Parathyroid adenoma (tissue), 2 donors: ENCODE results near the gene GNB1.

Source experiments
- H2AFZ ChIP-seq: fragments of 300-600 bp; sonication (generic); one replicate; pipeline ENCODE4 v1.7.0; 2017; ENCODE audit warnings: antibody characterized with exemption, mild to moderate bottlenecking
- H3K27ac ChIP-seq: fragments of 300-600 bp; sonication (generic); one replicate; pipeline ENCODE4 v1.7.0; 2017
- H3K27me3 ChIP-seq: fragments of 300-600 bp; sonication (generic); one replicate; pipeline ENCODE4 v1.7.0; 2017; ENCODE audit warnings: low read length; ENCODE audit not compliant: control insufficient read depth, insufficient read depth
- H3K36me3 ChIP-seq: fragments of 300-600 bp; sonication (generic); one replicate; pipeline ENCODE4 v1.7.0; 2017; ENCODE audit warnings: low read length; ENCODE audit not compliant: control insufficient read depth, insufficient read depth
- H3K4me1 ChIP-seq: fragments of 300-600 bp; sonication (generic); one replicate; pipeline ENCODE4 v1.7.0; 2017; ENCODE audit warnings: control low read depth
- H3K4me2 ChIP-seq: fragments of 300-600 bp; sonication (generic); one replicate; pipeline ENCODE4 v1.7.0; 2017; ENCODE audit warnings: low read length
- H3K4me3 ChIP-seq: fragments of 300-600 bp; sonication (generic); one replicate; pipeline ENCODE4 v1.7.0; 2017; ENCODE audit warnings: low read depth, low read length
- H3K79me2 ChIP-seq: fragments of 300-600 bp; sonication (generic); one replicate; pipeline ENCODE4 v1.7.0; 2017; ENCODE audit warnings: control low read depth
- H3K9ac ChIP-seq: fragments of 300-600 bp; sonication (generic); one replicate; pipeline ENCODE4 v1.7.0; 2017; ENCODE audit warnings: mild to moderate bottlenecking
- H3K9me3 ChIP-seq: fragments of 300-600 bp; sonication (generic); one replicate; pipeline ENCODE4 v1.7.0; 2017; ENCODE audit warnings: low read length; ENCODE audit not compliant: control insufficient read depth
- TF ChIP-seq, protein P1 (sequence below): fragments of 300-600 bp; sonication (generic); IDR thresholded peaks from one replicate; pipeline ENCODE4 v1.7.0; 2017; ENCODE audit warnings: antibody characterized with exemption, mild to moderate bottlenecking
- donor health status: primary hyperparathyroidism.

The GNB1 gene

GRCh38 chr1:1755852-1756251, 135.0 kb downstream of the GNB1 start:
- Histone ChIP-seq H3K9me3 (no peaks in the 10 kb centered on the region), H3K27me3 (no peaks in the 10 kb centered on the region), H3K9ac (no peak overlapping the region), H3K4me3 (no peak overlapping the region), H3K36me3 (no peaks in the 10 kb centered on the region), H3K4me2 (no peak overlapping the region), H2AFZ (no peak overlapping the region), H3K79me2 (peaks cover 2% of the 10 kb centered on the region), H3K27ac (no peak overlapping the region), H3K4me1 (no peaks in the 10 kb centered on the region)
- TF ChIP-seq, protein P1, sequence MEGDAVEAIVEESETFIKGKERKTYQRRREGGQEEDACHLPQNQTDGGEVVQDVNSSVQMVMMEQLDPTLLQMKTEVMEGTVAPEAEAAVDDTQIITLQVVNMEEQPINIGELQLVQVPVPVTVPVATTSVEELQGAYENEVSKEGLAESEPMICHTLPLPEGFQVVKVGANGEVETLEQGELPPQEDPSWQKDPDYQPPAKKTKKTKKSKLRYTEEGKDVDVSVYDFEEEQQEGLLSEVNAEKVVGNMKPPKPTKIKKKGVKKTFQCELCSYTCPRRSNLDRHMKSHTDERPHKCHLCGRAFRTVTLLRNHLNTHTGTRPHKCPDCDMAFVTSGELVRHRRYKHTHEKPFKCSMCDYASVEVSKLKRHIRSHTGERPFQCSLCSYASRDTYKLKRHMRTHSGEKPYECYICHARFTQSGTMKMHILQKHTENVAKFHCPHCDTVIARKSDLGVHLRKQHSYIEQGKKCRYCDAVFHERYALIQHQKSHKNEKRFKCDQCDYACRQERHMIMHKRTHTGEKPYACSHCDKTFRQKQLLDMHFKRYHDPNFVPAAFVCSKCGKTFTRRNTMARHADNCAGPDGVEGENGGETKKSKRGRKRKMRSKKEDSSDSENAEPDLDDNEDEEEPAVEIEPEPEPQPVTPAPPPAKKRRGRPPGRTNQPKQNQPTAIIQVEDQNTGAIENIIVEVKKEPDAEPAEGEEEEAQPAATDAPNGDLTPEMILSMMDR: no peak

GRCh38 chr1:1755426-1755825, 135.5 kb downstream of the GNB1 start:
- Histone ChIP-seq H3K4me3 (no peak overlapping the region), H3K27ac (no peak overlapping the region), H2AFZ (no peak overlapping the region), H3K9me3 (no peaks in the 10 kb centered on the region), H3K36me3 (no peaks in the 10 kb centered on the region), H3K79me2 (peaks cover 2% of the 10 kb centered on the region), H3K4me2 (no peak overlapping the region), H3K27me3 (no peaks in the 10 kb centered on the region), H3K4me1 (no peaks in the 10 kb centered on the region), H3K9ac (no peak overlapping the region)
- TF ChIP-seq, protein P1: no peak

DNA sequence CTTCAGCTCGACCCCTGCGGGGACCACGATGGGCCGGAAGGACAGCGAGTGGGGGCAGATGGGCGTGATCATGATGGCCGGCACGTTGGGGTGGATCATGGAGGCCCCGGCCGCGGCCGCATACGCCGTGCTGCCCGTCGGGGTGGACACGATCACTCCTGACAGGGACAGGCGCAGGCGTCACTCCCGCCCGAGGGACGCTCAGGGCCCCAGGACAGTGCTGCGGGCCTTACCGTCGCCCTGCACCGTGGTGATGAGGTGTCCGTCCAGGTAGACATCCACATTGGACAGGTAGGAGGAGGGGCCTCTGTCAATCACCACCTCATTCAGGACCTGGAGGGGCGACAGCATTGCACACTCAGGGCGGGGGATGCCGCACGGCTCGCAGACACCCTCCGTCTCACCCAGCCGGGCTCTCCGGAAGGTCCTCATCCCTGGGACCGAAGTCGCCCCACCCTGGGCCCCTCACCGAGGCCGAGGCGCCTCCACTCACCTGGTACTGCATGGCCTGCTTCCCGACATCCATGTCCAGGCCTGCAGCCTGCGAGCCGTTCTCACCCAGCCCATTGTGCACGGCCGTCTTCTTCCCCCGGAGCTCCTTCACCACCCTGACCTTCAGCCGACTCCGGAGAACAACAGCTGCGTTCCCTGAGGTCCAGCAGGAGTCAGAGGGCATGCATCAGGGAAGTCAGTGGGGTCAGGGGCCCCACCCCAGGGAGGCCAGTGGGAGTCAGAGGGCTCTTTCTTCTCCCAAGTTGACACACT, 136.7 kb downstream of the GNB1 start:
- Histone ChIP-seq H3K36me3 (no peaks in the 10 kb centered on the region), H3K4me3 (no peak overlapping the region), H3K9ac (no peak overlapping the region), H3K79me2 (no peaks in the 10 kb centered on the region), H3K4me1 (no peaks in the 10 kb centered on the region), H3K27ac (no peak overlapping the region), H3K27me3 (no peaks in the 10 kb centered on the region), H3K4me2 (no peak overlapping the region), H3K9me3 (no peaks in the 10 kb centered on the region), H2AFZ (no peak overlapping the region)
- TF ChIP-seq, protein P1: no peak

DNA sequence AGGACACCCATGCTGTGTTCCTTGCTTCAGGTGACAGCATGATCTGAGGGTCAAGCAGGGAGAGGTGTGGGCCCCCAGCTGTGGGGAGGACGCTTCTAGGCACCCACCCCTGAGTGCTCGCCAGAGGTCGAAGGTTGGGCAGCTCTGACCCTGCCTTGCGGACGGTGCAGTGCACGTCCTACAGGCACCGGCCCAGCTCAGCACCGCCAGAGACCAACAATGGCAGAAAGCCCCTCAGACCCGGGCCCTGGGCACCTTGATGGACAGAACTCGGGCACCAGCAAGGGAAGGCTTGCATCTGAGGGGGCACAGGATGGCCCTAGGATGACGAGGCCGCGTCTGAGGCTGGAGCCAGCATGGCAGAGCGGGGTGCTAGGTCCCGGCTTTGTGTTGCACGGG, 137.3 kb downstream of the GNB1 start:
- Histone ChIP-seq H3K9ac (no peak overlapping the region), H2AFZ (no peak overlapping the region), H3K9me3 (no peaks in the 10 kb centered on the region), H3K4me3 (no peak overlapping the region), H3K27ac (no peak overlapping the region), H3K79me2 (no peaks in the 10 kb centered on the region), H3K27me3 (no peaks in the 10 kb centered on the region), H3K4me2 (no peak overlapping the region), H3K36me3 (no peaks in the 10 kb centered on the region), H3K4me1 (no peaks in the 10 kb centered on the region)
- TF ChIP-seq, protein P1: no peak
